SH-SY5Y (cell line): Measurements from ENCODE around the gene DUSP5.

ENCODE experiments used
- GATA2 ChIP-seq: IDR thresholded peaks from 2 replicates; pipeline ENCODE4 v1.6.1; 2011; ENCODE audit warnings: mild to moderate bottlenecking, low read depth, low read length
- GATA3 ChIP-seq: IDR thresholded peaks from 2 replicates; pipeline ENCODE4 v1.6.1; 2011; ENCODE audit warnings: low read depth, mild to moderate bottlenecking, low read length, moderate library complexity

- TF ChIP-seq GATA3 (no peak), GATA2 (no peak)
Measured at GRCh38 chr10:110462166-110463095, 35.3 kb upstream of the DUSP5 start.
